Tibial nerve (tissue), 3 donors: ENCODE results near the gene FMN2.

Experiments
- CTCF ChIP-seq, 5 experiments: fragments of 200-600 bp in 3 of 5; fragments of 450-650 bp in 2 of 5; sonication (generic) in 3 of 5; IDR thresholded peaks; one replicate each; pipeline ENCODE4 v1.5.1; 2016 to 2019; ENCODE audit warnings: antibody characterized with exemption in 5 of 5, mild to moderate bottlenecking in 3 of 5, moderate library complexity in 2 of 5
- POLR2A ChIP-seq, 2 donors: fragments of 450-650 bp; IDR thresholded peaks; one replicate each; pipeline ENCODE4 v1.6.1; 2017; ENCODE audit warnings: antibody characterized with exemption in 2 of 2, mild to moderate bottlenecking in 2 of 2, moderate library complexity in 2 of 2

- TF ChIP-seq POLR2A (IDR thresholded peaks at IDR 0.05) (no peak), CTCF (IDR thresholded peaks at IDR 0.05) (no peak)
Observed at GRCh38 chr1:240258910-240259309, 167.2 kb downstream of the FMN2 start.
